Measurements from ENCODE around the gene PHF2.
"Not testable (repeated sequence)": the region's sequence is repeated elsewhere in the genome, so short reads cannot be mapped to it uniquely, and the experiment has no call there.

The PHF2 gene

DNA sequence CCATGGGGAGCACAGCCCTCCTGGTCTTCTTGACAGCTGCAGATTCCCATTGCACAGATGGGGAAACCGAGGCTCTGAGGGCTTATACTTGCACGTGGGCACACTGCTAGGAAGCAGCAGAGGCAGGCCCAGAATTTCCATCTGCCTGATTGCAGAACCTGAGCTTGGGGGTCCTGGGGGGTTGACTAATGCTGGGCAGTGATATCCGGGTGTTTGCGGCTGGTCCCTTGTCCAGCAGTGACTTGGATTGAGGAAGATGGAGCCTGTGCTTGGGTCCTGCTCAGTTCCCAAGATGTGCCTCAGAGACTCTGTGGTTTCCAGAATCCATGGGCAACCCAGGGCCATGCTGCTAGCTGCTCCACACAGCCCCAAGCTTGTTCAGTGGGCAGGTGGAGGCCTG is 91.2 kb downstream of the PHF2 start:
- TF ChIP-seq Cebpa-rat (IDR thresholded peaks at IDR 0.05) = no peak
- no peak overlapping the region for H3K9ac ChIP-seq

DNA sequence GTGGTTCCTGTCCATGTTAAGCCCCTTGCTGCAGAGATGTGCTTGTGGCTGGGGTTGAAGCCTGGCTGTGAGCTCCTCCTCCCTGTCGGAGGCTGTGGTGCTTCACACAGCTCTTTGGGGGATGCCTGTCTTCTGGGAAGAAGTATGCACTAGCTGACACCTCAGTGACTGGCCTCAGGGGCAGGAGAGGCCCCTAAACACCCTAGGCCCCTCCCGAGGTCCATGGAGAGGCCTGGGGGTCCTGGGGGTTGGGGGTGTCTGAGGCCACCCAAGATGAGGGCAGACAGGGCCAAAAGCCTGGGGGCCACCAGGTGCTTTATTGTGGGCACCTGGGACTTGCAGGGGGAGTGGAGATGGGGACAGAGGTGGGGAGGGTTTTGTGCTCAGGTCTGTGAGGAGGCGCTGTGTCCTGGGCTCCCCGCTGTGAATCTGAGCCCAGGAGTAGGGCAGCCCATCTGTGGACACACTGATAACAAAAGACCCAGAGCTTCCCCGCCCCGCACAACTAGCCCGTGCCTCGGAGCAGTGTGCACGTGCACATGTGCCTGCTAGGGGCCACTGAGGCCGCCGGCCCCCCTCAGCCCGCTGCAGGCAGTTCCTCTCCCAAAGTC is 92.0 kb downstream of the PHF2 start:
- Histone ChIP-seq H3K36me3 (peaks cover 60% of the 10 kb centered on the region), H3K27ac (no peak overlapping the region), H4K20me1 (peaks cover 30% of the 10 kb centered on the region), H3K4me3 (no peak overlapping the region), H3K4me2 (no peak overlapping the region), H3K4me1 (peaks cover 14% of the 10 kb centered on the region), H3K9me3 (no peaks in the 10 kb centered on the region), H3K27me3 (no peaks in the 10 kb centered on the region), H3K9ac (no peak overlapping the region)
- TF ChIP-seq Cebpa-rat (IDR thresholded peaks at IDR 0.05) = no peak

More for the DNA sequence above, 91.2 kb downstream of the PHF2 start:
- peaks cover 14% of the 10 kb centered on the region for H3K4me1 ChIP-seq
- peaks cover 25% of the 10 kb centered on the region for H4K20me1 ChIP-seq
- H3K36me3 ChIP-seq = peaks cover 60% of the 10 kb centered on the region
- H3K27ac ChIP-seq = no peak overlapping the region
- no peak overlapping the region for H3K4me2 ChIP-seq
- no peak overlapping the region for H3K4me3 ChIP-seq
- H3K9me3 ChIP-seq = no peaks in the 10 kb centered on the region
- H3K27me3 ChIP-seq = no peaks in the 10 kb centered on the region

DNA sequence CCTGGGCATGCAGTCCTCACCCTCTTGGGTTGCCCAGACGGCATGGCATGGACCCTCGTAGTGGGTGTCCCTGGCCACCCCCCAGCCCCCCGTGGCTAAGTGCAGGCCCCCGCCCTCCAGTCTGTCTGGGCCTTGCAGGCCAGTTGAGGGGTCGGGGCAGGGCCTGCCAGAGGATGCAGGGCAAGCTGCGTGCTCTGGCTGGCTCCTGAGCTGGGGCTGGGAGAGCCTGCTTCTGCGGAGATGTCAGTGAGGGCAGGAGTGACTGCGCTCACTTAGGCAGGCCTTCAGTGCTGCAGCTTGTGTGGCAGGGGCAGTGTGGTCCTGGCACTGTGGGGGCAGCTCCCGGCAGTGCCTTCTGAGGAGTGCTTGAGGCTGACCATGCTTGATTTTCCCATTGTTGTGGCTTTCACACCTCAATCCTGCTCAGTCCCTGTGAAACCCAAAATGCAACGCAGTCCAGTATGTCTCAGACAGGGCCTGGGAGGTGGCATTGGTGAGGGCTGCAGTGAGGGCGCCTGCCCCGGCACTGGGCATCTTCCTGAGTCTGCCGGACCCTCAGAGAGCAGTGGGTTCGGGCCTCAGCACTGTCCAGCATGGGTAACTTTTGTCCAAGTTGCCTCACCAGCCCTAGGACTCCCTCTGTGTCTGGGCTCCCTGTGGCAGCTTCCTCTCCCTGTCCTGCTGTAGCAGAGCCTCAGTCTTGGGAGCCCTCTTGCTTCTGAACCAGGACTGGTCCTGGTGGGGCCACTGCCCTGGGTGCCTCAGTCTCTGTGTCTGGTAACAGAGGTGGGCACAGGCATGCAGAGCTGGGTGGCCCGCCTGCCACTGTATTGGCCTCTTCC is 93.0 kb downstream of the PHF2 start:
- Histone ChIP-seq H3K9me3 (no peaks in the 10 kb centered on the region), H3K27ac (no peak overlapping the region), H3K9ac (no peak overlapping the region), H3K27me3 (no peaks in the 10 kb centered on the region), H3K4me2 (no peak overlapping the region), H3K4me1 (peaks cover 14% of the 10 kb centered on the region), H3K4me3 (no peak overlapping the region), H4K20me1 (peaks cover 39% of the 10 kb centered on the region), H3K36me3 (peaks cover 60% of the 10 kb centered on the region)
- TF ChIP-seq Cebpa-rat (IDR thresholded peaks at IDR 0.05) = no peak

DNA sequence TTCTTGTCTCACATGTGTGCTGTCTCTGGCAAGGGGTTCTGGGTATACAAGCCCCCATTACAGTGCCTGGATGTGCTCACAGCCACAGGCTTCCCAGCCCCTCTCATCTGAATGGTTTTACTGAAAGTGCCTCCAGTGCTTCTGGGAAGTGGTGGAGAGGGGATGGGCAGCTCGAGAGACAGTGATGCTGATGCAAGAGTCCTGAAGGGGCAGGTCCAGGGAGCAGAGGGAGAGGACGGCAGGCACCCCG is 93.5 kb downstream of the PHF2 start:
- peaks cover 44% of the 10 kb centered on the region for H4K20me1 ChIP-seq
- TF ChIP-seq Cebpa-rat (IDR thresholded peaks at IDR 0.05) = no peak
- H3K27me3 ChIP-seq = no peaks in the 10 kb centered on the region
- no peaks in the 10 kb centered on the region for H3K9me3 ChIP-seq
- peaks cover 60% of the 10 kb centered on the region for H3K36me3 ChIP-seq
- no peak overlapping the region for H3K9ac ChIP-seq
- no peak overlapping the region for H3K4me2 ChIP-seq
- peaks cover 14% of the 10 kb centered on the region for H3K4me1 ChIP-seq
- no peak overlapping the region for H3K4me3 ChIP-seq
- H3K27ac ChIP-seq = no peak overlapping the region

DNA sequence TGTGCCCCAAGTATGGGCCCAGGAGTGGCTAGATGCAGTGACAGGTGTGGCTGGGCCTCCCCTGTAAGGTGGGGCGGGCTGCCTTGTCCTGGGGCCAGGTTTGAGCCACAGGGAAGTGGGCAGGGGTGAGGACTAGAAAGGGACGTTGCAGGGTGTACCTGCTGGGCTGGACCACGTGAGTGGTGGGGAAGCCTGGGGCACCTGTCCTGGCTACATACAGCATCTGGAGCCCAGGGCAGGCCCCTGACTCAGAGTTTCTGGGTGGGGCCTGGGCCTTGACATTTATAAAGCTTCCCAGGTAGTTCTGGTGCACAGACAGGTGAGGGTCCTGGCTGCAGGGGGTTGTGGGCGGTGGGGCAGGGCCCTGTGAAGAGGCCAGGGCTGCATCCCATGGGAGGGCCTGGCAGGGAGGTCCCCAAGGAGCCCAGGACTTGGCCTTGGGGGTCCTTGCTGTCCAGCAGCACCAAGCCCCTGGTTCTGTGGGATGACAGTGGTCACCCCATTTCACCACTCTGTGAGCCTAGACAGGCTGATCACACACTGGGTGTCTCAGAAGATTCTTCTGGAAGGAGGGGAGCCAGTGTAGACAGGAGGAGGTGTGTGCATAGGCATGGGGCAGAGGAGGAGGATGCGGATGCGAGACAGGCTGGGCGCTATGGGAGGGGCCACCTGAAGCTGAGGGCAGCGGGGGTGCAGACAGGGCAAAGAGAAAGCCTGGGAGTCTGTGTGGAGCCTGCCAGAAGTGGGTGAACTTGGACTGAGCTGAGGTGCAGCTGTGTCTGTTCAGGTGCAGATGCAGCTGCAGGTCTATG is 94.0 kb downstream of the PHF2 start:
- Histone ChIP-seq H3K27ac (no peak overlapping the region), H3K27me3 (no peaks in the 10 kb centered on the region), H3K4me3 (no peak overlapping the region), H3K36me3 (peaks cover 60% of the 10 kb centered on the region), H3K4me1 (peaks cover 12% of the 10 kb centered on the region), H4K20me1 (peaks cover 50% of the 10 kb centered on the region), H3K4me2 (no peak overlapping the region), H3K9me3 (no peaks in the 10 kb centered on the region), H3K9ac (no peak overlapping the region)
- no peak for TF ChIP-seq Cebpa-rat (IDR thresholded peaks at IDR 0.05)

DNA sequence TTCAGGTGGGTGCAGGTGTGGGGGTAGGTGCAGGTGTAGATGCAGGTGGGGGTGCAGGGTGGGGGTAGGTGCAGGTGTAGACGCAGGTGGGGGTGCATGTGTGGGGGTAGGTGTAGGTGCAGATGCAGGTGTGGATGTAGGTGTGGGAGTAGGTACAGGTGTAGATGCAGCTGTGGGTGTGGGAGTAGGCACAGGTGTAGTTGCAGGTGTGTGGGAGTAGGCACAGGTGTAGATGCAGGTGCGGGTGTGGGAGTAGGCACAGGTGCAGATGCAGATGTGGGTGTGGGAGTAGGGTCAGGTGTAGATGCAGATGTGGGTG is 94.6 kb downstream of the PHF2 start:
- Histone ChIP-seq H3K9me3 (no peaks in the 10 kb centered on the region), H4K20me1 (peaks cover 55% of the 10 kb centered on the region), H3K4me1 (peaks cover 6% of the 10 kb centered on the region), H3K9ac (no peak overlapping the region), H3K27ac (no peak overlapping the region), H3K4me3 (no peak overlapping the region), H3K27me3 (no peaks in the 10 kb centered on the region), H3K4me2 (no peak overlapping the region), H3K36me3 (peaks cover 60% of the 10 kb centered on the region)
- TF ChIP-seq Cebpa-rat (IDR thresholded peaks at IDR 0.05) = no peak

DNA sequence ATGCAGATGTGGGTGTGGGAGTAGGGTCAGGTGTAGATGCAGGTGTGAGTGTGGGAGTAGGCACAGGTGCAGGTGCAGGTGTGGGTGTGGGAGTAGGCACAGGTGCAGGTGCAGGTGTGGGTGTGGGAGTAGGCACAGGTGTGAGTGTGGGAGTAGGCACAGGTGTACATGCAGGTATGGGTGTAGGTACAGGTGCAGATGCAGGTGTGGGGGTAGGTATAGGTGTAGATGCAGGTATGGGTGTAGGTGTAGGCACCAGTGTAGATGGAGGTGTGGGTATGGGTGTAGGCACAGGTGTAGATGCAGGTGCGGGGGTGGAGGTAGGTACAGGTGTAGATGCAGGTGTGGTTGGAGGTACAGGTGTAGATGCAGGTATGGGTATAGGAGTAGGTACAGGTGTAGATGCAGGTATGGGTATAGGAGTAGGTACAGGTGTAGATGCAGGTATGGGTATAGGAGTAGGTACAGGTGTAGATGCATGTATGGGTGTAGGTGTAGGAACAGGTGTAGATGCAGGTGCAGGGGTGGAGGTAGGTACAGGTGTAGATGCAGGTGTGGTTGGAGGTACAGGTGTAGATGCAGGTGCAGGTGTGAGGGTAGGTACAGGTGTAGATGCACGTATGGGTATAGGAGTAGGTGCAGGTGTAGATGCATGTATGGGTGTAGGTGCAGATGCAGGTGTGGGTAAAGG is 96.1 kb downstream of the PHF2 start:
- peaks cover 55% of the 10 kb centered on the region for H4K20me1 ChIP-seq
- not testable (repeated sequence) for H3K4me3 ChIP-seq, H3K9me3 ChIP-seq, H3K9ac ChIP-seq, H3K27ac ChIP-seq, H3K4me2 ChIP-seq, H3K27me3 ChIP-seq, H3K4me1 ChIP-seq
- H3K36me3 ChIP-seq = peaks cover 61% of the 10 kb centered on the region

DNA sequence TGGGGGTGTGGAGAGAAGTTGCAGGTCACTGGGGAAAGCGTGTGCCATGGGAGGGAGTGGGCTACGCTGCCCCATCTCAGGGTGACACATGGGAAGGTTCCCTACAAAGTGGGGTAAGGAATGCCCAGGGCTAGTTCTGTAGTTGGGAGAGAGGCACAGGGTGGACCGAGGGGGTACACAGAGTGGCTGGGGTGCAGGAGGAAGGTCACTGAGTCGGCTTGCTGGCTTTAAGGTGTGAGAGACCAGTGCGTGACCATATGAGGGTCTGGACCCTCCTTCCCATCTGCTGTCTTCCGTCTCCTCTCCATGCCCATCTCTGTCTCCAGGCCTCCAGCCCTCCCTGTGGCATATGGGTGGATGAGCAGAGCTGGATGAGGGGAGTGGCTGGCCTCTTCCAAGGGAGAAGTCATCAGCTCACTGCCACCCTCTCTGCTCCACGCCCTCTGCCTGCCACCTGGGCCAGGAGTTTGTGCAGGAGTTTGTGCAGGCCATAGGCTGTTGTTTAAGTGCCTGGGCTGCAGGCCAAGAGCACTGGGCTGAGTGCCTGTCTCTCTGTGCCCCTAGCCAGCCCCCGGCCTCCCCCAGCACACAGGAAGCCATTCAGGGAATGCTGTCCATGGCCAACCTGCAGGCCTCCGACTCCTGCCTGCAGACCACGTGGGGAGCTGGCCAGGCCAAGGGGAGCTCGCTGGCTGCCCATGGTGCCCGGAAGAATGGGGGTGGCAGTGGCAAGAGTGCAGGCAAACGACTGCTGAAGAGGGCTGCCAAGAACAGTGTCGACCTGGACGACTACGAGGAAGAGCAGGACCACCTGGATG is 96.8 kb downstream of the PHF2 start:
- H3K27me3 ChIP-seq = no peaks in the 10 kb centered on the region
- no peak overlapping the region for H3K4me3 ChIP-seq
- no peak overlapping the region for H3K4me2 ChIP-seq
- TF ChIP-seq Cebpa-rat (IDR thresholded peaks at IDR 0.05) = no peak
- no peak overlapping the region for H3K9ac ChIP-seq
- H4K20me1 ChIP-seq = peaks cover 60% of the 10 kb centered on the region
- no peaks in the 10 kb centered on the region for H3K9me3 ChIP-seq
- peaks cover 61% of the 10 kb centered on the region for H3K36me3 ChIP-seq
- peaks cover 7% of the 10 kb centered on the region; the same call in 1 of the 2 replicates for H3K4me1 ChIP-seq
- no peak overlapping the region for H3K27ac ChIP-seq

DNA sequence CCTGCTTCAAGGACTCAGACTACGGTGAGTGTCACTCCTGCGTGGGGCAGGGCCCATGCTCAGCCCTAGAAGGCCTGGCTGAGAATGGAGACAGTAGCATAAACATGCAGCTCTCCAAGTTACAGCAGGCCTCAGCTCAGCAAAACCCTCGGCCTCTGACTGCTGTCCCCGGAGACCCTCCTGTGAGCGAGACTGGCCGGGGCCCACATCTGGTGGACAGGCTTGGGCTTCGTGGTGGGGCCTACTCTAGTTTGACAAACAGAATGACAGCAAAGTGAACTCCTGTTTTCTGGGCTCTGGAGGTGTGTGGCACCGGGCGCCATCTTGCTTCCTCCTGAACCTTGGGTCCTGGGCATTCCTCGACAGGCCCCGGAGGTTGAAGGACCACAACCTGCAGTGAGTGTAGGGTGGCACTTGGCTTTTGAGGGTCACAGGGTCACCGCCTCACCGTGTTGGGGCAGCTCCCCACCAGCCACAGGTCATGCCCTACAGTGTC is 97.5 kb downstream of the PHF2 start:
- Histone ChIP-seq H3K4me2 (no peak overlapping the region), H3K9me3 (no peaks in the 10 kb centered on the region), H3K36me3 (peaks cover 61% of the 10 kb centered on the region), H3K27me3 (no peaks in the 10 kb centered on the region), H4K20me1 (peaks cover 58% of the 10 kb centered on the region), H3K4me1 (peaks cover 7% of the 10 kb centered on the region; the same call in 1 of the 2 replicates), H3K27ac (no peak overlapping the region), H3K9ac (no peak overlapping the region), H3K4me3 (no peak overlapping the region)
- TF ChIP-seq Cebpa-rat (IDR thresholded peaks at IDR 0.05) = no peak

All from BLaER1 (cell line).